ENCODE results near the gene FETUB. TPM values are rescaled to one million over a fixed set of nuclear protein-coding genes. Genes with fewer than 3 reads are reported as not detected.
A peak's percentile ranks its signal among the peaks of the same experiment; 100 is the strongest.

FETUB gene
- total RNA-seq, 1 experiment from 2014 or later, result not detected

DNA sequence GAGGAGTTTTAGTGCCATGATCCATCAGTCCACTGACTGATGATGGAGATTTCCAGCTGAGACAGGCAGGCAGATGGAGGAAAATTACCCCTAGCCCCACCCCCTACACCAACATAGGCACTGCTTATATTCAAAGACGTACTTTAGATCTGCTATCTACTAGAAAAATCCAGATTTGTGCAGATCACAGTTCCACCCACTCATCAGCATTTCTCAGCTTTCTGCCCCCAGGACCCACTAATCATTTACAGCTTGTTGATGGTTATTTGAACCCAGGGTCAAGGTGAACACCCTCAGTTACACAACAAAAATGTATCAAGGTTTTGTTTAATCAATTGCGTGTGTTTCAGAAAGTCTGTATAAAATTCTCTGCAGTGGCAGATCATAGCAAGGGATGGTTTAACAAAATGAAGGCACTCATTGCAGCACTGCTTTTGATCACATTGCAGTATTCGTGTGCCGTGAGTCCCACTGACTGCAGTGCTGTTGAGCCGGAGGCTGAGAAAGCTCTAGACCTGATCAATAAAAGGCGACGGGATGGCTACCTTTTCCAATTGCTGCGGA is 25.5 kb downstream of the FETUB start, which contains the start of gene HRG:
HRG (plus strand) TSS at position 390 of the 564 bp plus-strand sequence; CDS start at position 408, 18 bp downstream.
- no peaks in the 10 kb centered on the region for H3K9me3 ChIP-seq (ENCODE audit: low read length)
- POLR2A ChIA-PET (ENCODE audit: unreplicated experiment), result no interaction called here
- CTCF ChIA-PET, result no interaction called here
- ATAC-seq, result no peak
- no peaks in the 10 kb centered on the region for H3K36me3 ChIP-seq (ENCODE audit: low read depth, low read length)
- no peak within 1 kb of the TSS for H3K4me2 ChIP-seq (ENCODE audit: low read length)
- no peak within 1 kb of the TSS for H3K27ac ChIP-seq (ENCODE audit: low read length)
- BruUV-seq (replicated peaks), result no TSS peak
- no peaks in the 10 kb centered on the region for H4K20me1 ChIP-seq (ENCODE audit: low read length)
- H3K79me2 ChIP-seq (ENCODE audit: low read length), result no peaks in the 10 kb centered on the region
- H3K4me1 ChIP-seq (ENCODE audit: insufficient read depth, low read length), result peaks cover 12% of the 10 kb centered on the region
- no peaks in the 10 kb centered on the region for H3F3A ChIP-seq (ENCODE audit: low read length, unreplicated experiment)
- H3K27me3 ChIP-seq (ENCODE audit: low read length), result peaks cover 7% of the 10 kb centered on the region; the same call in 1 of the 2 replicates
- H2AFZ ChIP-seq (ENCODE audit: low read length), result no peak within 1 kb of the TSS
- TF ChIP-seq CTCF (conservative IDR thresholded peaks at IDR 0.05; ENCODE audit: low read depth, low read length), result no peak
- no peaks in the 10 kb centered on the region for H3K9me2 ChIP-seq (replicated peaks; ENCODE audit: low read length)
- no peak within 1 kb of the TSS for H3K9ac ChIP-seq (ENCODE audit: low read length)
- no peak within 1 kb of the TSS for H3K4me3 ChIP-seq (ENCODE audit: low read length)
- intact Hi-C loops (cut with micrococcal nuclease), result no loop called here
- DNase-seq, result no peak

DNA sequence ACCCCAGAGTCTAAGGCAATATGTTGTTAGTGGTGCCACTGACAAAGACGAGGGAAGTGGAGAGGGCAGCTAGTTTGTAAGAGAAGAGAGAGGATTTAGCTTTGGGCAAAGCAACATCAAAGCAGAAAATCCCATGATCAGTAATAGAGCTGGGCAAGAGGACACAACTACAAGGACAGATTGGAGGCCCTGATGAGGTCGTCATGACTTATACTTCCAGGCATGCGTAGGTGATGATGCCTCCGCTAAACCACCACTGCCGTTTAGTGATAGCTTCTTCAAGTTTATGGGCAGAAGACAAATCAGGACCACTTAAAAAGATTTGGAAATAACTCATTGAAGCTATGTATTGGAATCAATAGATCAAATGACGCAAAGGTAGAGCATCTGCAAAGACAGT is 28.2 kb downstream of the FETUB start:
- Histone ChIP-seq H3K4me1 (ENCODE audit: insufficient read depth, low read length) (peaks cover 12% of the 10 kb centered on the region), H3K36me3 (ENCODE audit: low read depth, low read length) (no peaks in the 10 kb centered on the region), H3K9me2 (replicated peaks; ENCODE audit: low read length) (no peaks in the 10 kb centered on the region), H3K27ac (ENCODE audit: low read length) (no peak overlapping the region), H3K79me2 (ENCODE audit: low read length) (no peaks in the 10 kb centered on the region), H3F3A (ENCODE audit: low read length, unreplicated experiment) (no peaks in the 10 kb centered on the region), H2AFZ (ENCODE audit: low read length) (no peak overlapping the region), H3K9me3 (ENCODE audit: low read length) (no peaks in the 10 kb centered on the region), H3K9ac (ENCODE audit: low read length) (no peak overlapping the region), H3K4me3 (ENCODE audit: low read length) (no peak overlapping the region), H3K4me2 (ENCODE audit: low read length) (no peak overlapping the region), H3K27me3 (ENCODE audit: low read length) (peaks cover 7% of the 10 kb centered on the region; the same call in 1 of the 2 replicates), H4K20me1 (ENCODE audit: low read length) (no peaks in the 10 kb centered on the region)
- ChIA-PET POLR2A (ENCODE audit: unreplicated experiment) (no interaction called here), CTCF (no interaction called here)
- no peak for DNase-seq
- no peak for TF ChIP-seq EZH2phosphoT487 (IDR thresholded peaks at IDR 0.05; ENCODE audit: borderline replicate concordance, low read length)
- TF ChIP-seq CTCF (conservative IDR thresholded peaks at IDR 0.05; ENCODE audit: low read depth, low read length), result no peak
- TF ChIP-seq EZH2 (IDR thresholded peaks at IDR 0.05; ENCODE audit: low read length, unreplicated experiment), result no peak
- ATAC-seq, result no peak
- no TSS peak for BruUV-seq (replicated peaks)
- intact Hi-C loops (cut with micrococcal nuclease), result no loop called here

- H3K79me2 ChIP-seq (ENCODE audit: low read length), result no peaks in the 10 kb centered on the region
- H3K4me1 ChIP-seq (ENCODE audit: insufficient read depth, low read length), result peaks cover 12% of the 10 kb centered on the region
- no peaks in the 10 kb centered on the region for H3K36me3 ChIP-seq (ENCODE audit: low read depth, low read length)
- H3F3A ChIP-seq (ENCODE audit: low read length, unreplicated experiment), result no peaks in the 10 kb centered on the region
- H2AFZ ChIP-seq (ENCODE audit: low read length), result 0 out of 2 replicates have a peak overlapping the region, but pooled peaks have one; percentile 7
- peak overlapping the region; percentile 23; the same call in 1 of the 2 replicates for H3K27ac ChIP-seq (ENCODE audit: low read length)
- POLR2A ChIA-PET (ENCODE audit: unreplicated experiment), result no interaction called here
- ATAC-seq (no peak), DNase-seq (peak; percentile 57)
- BruUV-seq (replicated peaks), result no TSS peak
- no peak overlapping the region for H3K4me2 ChIP-seq (ENCODE audit: low read length)
- no peaks in the 10 kb centered on the region for H3K9me3 ChIP-seq (ENCODE audit: low read length)
- H3K4me3 ChIP-seq (ENCODE audit: low read length), result no peak overlapping the region
- intact Hi-C loops (cut with micrococcal nuclease), result no loop called here
- no peaks in the 10 kb centered on the region for H3K9me2 ChIP-seq (replicated peaks; ENCODE audit: low read length)
- H4K20me1 ChIP-seq (ENCODE audit: low read length), result no peaks in the 10 kb centered on the region
- peaks cover 6% of the 10 kb centered on the region; the same call in 1 of the 2 replicates for H3K27me3 ChIP-seq (ENCODE audit: low read length)
- TF ChIP-seq EZH2phosphoT487 (IDR thresholded peaks at IDR 0.05; ENCODE audit: borderline replicate concordance, low read length) (no peak), CTCF (conservative IDR thresholded peaks at IDR 0.05; ENCODE audit: low read depth, low read length) (no peak), EZH2 (IDR thresholded peaks at IDR 0.05; ENCODE audit: low read length, unreplicated experiment) (no peak)
- CTCF ChIA-PET, result no interaction called here
- H3K9ac ChIP-seq (ENCODE audit: low read length), result no peak overlapping the region
Measured at GRCh38 chr3:186669378-186670084, 29.3 kb downstream of the FETUB start.

All from PC-3 (cell line).